GM18499 (cell line): ENCODE results near the gene TRPM3.

Source experiments
- ATAC-seq: cut with Tn5 transposase; IDR thresholded peaks from one replicate; pipeline ENCODE4 v1.9.1; 2021; ENCODE audit warnings: moderate number of reproducible peaks; ENCODE audit not compliant: insufficient read depth, unreplicated experiment

TRPM3 gene

GRCh38 chr9:70902692-70903131, 218.7 kb downstream of the TRPM3 start:
- no peak for ATAC-seq

DNA sequence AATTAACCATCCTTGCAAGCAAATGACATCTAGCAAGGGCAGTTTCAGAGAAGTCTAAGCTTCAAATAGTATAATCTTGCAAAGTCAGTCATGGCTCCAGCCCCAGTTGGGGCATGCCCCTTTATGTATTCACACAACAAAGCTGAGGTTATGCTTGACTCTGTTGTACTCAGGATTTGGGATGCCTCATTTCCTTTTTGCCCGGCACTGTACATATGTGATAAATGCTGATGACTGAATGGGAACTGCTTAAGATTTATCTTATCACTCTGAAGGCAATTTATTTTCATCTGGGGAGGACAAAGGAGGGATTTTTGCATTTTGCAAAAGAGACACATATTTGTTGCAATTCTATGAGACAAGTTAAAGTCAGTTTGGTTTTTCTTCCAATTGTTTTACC, 219.2 kb downstream of the TRPM3 start:
- no peak for ATAC-seq

GRCh38 chr9:70901746-70902145, 219.7 kb downstream of the TRPM3 start:
- ATAC-seq = no peak

- ATAC-seq = no peak
These were observed 220.4 kb downstream of the TRPM3 start for GRCh38 chr9:70901013-70901412.

DNA sequence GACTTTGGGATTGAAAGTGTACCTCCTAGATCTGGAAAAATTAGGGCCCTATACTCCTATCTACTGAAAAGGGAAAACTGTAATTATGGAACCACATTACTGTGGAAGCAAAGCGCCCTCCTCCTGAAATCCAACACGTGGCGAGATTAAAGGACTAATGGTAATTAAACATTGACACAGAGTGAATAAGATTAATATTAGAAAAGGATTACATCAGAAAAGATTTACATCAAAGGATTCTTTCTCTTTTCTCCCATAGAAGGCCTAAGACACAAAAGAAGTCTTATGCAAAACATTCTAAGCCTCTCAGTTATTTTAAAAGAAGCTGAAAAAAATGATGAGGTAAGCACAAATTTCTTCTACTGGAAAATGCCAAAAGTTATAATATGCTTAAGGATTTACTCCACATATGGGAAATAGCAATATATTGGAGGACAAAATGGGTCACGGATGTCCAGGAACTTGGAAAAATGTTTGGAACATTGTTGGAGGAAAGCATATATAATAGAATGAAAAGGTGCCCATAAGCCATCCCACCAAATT, 227.8 kb downstream of the TRPM3 start:
- no peak for ATAC-seq

GRCh38 chr9:70888471-70888870, 232.9 kb downstream of the TRPM3 start:
- no peak for ATAC-seq

DNA sequence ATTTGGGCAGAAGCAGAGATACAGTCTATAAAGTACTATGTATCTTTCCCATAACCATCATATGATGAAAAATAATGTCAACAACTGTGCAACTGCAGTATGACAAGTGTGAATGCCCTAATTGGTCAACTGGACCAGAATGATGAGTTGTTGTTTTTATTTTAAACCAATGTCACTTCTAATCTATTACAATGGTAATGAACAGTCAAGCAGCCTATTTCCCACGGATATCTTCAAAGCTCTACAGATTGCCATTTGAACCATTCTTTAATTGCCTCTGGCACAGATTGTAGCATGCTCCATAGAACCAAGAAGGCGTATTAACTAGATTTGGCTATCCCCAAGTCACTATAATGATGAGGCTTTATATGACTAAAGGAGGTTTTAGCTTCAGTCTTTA, 233.6 kb downstream of the TRPM3 start:
- ATAC-seq = no peak

DNA sequence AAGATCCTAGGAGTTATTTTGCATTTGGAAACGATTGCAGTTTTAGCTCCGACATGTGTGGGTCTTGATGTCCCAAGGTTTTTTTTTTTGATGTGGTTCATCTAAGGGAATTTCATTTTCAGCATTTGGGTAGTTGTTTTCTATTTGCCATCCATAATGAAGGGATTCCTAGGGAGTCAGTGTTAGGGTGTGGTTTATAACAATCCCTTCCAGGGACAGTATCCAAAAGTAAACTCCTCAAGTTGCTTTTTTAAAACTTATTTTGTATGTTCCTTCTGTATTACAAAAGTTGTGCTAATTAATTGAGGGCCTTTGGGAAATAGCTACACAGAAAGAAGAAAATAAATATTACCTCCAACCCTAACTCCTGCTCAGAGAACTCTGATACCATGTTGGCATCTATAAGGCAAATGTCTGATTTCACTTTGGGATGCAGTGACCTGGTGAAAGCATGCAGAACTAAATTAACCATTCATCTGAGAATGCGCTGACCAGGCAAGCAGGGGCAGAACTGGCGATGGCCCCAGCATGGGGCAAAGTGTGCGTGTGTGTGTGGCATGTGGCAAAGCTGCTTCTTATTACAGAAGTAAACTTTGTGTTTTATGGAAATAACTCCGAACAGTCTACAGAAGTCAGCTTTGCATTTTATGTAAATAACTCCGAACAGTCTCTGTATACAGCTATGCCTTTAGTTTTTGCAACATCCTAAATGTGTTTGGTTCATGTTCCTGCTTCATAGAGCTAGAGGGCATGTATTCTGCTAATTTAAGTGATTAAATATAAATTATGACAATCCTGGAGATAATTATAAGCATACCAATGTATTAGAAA, 237.2 kb downstream of the TRPM3 start:
- no peak for ATAC-seq

DNA sequence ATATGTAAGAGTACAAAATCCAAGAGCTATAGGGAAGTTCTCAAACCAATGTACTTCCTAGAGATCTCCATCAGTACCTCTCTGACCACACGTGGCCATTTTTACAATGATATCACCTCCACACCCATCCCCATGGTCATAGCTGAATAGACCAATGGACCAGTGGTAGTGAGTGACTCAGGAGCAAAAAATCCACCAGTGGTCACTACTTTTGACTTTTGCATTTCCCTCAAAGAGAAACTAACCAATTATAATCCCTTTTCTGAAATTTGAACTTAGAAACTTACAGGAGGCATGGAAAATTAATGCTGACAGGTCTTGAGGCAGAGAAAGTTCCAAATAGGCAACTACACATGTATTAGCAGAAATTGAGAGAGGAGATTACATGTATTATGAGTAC, 238.4 kb downstream of the TRPM3 start:
- ATAC-seq = no peak

DNA sequence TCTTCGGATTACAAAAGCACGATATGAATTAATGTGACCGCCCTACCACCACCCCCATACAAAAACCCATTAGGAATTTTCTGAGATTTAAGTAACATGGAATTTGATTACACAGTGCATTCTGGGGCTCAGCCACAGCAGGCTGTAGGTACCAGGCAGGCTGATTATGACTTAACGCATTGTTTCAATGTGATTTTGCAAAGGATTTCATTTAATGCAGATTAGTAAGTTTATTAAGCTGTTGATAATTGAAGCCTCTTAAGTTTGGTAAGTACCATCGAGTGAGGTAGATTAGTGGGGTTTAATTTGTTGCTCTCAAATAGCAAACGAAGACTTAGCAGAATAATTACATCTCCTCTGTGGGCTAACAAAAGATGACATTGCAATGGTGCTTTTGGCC, 240.1 kb downstream of the TRPM3 start:
- ATAC-seq = no peak

- ATAC-seq = no peak
These were observed 240.9 kb downstream of the TRPM3 start for GRCh38 chr9:70880535-70880934.

DNA sequence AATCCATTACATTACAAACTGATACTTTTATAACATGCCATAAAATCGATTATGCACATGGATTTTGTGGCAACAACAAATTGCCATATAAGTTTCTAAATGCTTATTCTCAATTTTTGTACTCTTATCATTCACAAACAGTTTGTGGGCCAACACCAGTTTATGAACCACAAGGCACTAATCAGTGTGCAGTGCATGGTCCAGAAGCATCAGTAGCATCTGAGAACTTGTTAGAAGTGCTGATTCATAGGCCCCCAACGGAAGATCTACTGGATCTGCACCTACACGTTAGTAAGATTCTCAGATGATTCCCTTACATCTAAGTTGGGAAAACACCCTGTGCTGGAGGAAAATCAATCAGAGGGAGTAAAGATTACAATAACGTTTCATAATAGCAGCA, 242.8 kb downstream of the TRPM3 start:
- no peak for ATAC-seq

DNA sequence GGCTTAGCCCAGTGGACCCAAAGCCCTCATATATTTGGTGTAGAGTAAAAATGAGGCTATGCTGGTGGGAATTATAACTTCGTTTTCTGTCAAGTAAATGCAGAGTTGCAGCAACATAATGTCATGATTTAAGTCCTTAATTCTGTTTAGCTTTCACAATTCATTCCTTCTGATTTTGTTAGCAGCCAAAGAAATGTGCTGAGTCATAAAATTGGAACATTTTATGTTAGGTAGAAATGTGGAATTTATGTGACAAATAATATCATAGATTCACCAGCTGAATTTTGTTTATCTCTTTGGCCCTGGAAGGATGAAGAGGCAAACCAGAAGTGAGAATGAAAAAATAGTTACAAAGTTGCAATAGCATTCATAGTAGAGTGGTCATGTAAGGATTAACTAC, 247.0 kb downstream of the TRPM3 start:
- ATAC-seq = no peak

DNA sequence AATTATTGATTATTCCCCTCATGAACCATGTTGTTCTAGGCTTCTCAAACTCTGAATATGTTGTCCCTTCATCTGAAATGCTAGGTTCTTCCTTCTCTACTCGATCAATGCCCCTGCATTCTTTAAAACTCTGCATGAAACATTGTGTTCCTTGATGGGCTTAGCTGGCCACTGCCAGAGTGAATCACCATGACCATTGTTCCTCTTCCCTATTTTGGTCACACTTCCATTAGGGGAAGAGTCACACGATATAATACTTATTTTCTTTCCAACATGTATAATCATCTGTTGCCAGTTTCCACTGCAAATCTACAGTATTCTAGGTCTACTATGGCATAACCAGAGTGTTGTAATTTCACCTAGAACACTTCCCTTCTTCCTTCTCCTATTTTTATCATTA, 247.9 kb downstream of the TRPM3 start:
- ATAC-seq = no peak

DNA sequence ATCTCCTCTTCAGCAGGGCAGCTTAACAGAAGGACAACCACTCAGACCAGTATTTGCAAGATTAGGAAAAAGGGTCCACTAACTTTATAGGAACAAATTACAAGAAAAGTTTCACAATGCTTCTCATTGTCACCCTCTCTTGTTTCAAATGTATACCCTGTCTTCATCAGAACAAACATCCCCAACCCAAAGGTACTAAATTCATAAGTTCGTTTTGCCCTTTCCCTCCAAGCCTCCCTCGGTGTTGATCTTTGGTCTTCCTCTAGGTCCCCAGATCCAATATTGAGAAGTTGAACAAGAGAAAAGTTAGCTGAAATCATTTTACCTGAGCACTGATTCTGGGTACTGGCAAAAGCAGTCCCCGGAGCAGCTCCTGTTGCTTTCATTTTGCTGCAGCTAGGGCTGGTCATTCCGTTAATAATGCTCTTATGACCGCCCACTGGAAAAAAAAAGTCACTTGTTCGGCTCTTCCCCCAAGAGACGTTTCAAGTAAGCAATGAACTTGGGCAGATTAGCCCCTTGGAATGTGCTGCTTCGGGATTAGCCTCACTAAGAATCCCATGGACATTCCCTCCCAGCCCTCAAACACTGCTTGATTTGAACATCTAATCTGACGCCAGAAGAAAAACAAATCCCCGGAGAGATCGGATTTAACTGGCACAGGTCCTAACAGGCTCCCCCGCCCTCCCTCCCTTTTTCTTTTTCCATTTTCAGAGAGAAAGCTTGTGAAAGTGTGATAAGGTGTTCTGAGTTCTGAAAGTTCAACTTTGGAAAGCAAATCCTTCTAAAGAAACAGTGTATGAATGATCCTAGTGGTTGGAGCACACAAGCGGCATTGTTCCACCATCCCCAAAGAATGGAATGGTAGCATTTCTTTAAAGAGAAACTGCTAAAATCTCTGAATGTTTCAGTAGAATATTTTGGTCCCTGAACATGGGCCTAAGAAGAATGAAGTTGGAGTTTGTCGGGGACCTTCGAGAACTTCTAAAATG, 252.5 kb downstream of the TRPM3 start:
- no peak for ATAC-seq

DNA sequence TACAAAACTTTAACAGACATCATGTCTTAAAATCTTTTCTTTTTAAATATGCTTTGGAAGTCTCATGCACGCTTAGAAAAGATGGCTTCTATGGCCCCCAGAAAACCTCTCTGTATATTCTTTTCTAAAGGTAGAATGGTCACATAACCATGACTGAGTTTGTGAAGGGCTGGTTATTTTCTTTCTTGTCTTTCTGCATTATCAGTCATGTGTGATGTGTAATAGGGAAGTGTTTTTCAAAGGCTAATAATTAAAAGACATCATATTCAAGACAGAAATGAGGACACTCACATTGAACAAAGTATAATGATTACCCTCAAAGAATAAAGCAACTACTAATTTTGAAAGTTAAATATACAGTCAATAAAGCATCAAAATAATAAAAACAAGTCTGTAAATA, 253.4 kb downstream of the TRPM3 start:
- no peak for ATAC-seq

GRCh38 chr9:70865471-70865870, 255.9 kb downstream of the TRPM3 start:
- no peak for ATAC-seq

GRCh38 chr9:70861797-70862196, 259.6 kb downstream of the TRPM3 start:
- ATAC-seq = no peak

DNA sequence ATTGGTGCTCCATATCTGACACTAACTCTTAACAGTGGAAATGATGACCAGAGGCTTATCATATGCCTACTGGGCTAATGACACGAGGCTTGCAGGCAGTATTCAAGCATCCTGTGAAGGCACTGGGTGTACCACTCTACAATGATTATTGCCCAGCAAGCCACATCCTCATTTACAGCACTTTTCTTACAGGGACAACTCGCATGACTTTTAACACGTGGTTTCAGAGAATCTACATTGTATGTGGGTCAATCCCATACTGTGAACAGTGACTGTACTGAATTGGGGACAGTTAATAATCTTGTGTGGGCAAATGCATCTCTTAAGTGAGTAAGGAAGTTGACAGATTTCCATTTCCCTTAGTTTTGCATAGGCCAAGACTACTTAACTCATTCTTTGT, 260.0 kb downstream of the TRPM3 start:
- ATAC-seq = no peak

DNA sequence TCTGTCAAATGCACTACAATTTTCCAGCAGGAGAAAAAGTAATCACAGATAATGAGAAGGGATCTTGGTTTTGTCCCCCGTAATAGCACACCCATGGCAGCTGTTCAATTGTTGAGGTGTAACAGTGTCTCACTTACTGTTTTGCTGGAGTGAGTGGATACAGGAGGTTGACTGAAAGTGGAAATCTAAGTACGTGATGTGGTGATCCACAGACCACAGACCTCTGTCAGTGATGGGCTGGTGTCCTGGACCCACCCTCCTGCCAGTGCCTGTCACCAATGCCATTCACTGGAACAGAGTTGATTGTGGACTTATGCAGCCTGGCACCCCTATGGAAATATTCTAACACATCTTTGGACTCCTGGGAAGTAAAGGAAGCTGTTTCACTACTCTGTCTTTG, 261.7 kb downstream of the TRPM3 start:
- ATAC-seq = no peak

DNA sequence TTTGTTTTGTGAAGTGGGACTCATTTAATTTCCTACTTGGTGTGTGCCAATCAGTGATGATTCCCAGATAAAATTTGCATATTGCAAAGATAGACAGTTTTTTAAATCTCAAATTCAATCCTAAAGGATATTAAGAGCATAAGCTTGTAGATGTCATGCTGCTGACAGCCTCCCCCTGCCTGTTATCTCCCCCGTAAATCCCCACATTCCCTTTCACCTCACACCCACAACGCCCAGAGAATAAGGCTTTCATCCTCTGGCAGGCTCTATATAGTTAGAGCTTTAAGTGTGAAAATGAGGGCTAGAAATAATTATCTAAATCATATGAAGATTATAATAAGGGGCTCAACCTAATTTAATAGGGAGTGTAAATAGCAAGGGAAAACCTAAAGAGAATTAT, 265.0 kb downstream of the TRPM3 start:
- no peak for ATAC-seq
